C4-2B (cell line): ENCODE measurements around the gene RPP25L.

ENCODE experiments used
- H3K27ac ChIP-seq: fragments of 450-650 bp; 2 replicates; pipeline ENCODE4 v1.5.1; 2017
- ZFX ChIP-seq: fragments of 450-650 bp; IDR thresholded peaks from 2 replicates; pipeline ENCODE4 v1.6.1; 2017
- TF ChIP-seq, protein P1 (sequence below): fragments of 450-650 bp; conservative IDR thresholded peaks from 2 replicates; pipeline ENCODE4 v1.5.1; 2017; ENCODE audit warnings: mild to moderate bottlenecking

Gene RPP25L

DNA sequence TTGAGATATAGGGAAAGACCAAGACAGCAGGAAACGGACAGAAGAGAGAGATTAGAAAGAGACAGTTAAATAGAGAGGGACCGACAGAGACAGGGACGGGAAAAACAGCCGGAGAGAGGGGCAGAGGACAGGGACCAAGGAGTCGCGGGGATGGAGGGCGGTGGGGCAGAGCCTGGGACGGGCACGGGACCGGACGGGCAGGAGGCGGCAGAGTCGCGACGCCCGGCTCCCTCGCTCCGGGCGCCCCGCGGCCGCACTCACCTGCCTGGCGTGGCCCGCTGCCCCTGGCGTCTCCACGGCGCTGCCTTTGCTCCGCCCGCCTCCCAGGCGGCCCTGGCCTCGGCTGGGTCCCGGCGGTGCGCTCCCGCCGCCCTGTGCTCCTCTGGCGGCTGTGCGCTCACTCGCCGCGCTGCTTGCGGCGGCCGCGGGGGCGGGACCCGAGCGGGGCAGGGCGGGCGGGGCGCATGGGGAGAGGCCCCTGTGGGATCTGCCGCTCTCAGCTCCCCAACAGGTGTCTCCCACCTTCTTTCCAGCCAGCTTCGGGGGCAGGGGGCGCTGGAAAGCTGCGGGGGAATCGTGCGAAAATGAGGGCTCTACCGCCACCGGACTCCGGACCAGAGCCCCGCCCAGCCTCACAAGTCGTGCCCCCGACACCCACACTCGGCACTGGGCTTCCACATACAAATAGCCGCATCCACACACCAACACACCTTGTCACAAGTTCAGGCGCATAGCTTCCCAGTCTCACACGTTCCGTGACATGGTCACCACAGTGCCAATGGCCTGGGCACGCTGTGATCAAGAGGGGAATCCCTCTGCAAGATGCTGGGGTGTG, 17.0 kb upstream of the RPP25L start, which contains the start of gene ARID3C:
Gene ARID3C (minus strand): TSS at position 411 of the 835 bp plus-strand sequence. CDS start 1,052 bp downstream, outside the sequence.
- TF ChIP-seq, protein P1, sequence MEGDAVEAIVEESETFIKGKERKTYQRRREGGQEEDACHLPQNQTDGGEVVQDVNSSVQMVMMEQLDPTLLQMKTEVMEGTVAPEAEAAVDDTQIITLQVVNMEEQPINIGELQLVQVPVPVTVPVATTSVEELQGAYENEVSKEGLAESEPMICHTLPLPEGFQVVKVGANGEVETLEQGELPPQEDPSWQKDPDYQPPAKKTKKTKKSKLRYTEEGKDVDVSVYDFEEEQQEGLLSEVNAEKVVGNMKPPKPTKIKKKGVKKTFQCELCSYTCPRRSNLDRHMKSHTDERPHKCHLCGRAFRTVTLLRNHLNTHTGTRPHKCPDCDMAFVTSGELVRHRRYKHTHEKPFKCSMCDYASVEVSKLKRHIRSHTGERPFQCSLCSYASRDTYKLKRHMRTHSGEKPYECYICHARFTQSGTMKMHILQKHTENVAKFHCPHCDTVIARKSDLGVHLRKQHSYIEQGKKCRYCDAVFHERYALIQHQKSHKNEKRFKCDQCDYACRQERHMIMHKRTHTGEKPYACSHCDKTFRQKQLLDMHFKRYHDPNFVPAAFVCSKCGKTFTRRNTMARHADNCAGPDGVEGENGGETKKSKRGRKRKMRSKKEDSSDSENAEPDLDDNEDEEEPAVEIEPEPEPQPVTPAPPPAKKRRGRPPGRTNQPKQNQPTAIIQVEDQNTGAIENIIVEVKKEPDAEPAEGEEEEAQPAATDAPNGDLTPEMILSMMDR: no peak
- TF ChIP-seq ZFX: no peak
- H3K27ac ChIP-seq: no peak within 1 kb of the TSS

DNA sequence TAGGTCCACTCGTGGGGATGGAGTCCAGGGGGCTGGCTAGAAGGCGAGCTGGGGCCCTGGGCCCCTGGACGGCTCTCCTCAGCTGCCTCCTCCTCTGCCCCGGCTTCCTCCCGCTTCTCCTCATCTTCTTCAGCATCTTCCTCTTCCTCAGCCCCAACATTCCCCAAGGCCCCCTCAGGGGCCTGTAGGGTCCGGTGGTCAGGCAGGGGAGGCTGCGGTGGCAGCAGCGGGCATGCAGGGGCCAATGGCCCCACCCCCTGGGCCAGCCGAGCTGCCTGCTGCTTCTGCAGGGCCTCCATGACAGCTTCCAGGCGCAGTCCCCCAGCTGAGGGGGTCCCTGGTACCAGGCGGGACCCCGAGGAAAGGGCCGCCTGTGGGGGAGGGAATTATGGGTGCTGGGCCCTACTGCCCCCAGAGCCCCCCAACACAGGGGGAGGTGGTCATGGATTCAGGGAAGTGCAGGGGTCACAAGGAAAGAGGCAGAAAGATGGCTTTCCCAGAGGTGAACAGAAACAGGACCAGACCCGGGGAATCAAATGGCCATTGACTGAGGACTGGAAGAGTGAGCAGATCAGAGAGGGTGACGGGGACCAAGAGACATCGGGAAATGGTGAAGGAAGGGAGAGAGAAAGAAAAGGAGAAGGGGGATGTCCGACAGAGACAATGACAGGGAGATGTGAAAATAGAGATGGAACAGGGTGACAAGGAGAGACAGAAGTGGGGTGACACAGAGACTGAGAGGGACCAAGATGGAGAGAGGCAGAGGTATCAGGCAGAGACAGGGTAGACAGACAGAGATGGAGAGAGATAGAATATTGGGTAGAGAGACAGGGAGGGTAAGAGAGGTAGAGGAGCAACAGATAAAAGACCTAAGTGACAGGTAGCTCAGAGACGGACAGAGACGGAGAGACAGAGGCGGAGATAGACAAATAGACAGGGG, 16.1 kb upstream of the RPP25L start:
- no peak overlapping the region for H3K27ac ChIP-seq
- TF ChIP-seq, protein P1: no peak
- TF ChIP-seq ZFX: no peak

- TF ChIP-seq, protein P1: no peak
- no peak for TF ChIP-seq ZFX
- no peak overlapping the region for H3K27ac ChIP-seq
These were observed 13.2 kb upstream of the RPP25L start for GRCh38 chr9:34625186-34625486.

DNA sequence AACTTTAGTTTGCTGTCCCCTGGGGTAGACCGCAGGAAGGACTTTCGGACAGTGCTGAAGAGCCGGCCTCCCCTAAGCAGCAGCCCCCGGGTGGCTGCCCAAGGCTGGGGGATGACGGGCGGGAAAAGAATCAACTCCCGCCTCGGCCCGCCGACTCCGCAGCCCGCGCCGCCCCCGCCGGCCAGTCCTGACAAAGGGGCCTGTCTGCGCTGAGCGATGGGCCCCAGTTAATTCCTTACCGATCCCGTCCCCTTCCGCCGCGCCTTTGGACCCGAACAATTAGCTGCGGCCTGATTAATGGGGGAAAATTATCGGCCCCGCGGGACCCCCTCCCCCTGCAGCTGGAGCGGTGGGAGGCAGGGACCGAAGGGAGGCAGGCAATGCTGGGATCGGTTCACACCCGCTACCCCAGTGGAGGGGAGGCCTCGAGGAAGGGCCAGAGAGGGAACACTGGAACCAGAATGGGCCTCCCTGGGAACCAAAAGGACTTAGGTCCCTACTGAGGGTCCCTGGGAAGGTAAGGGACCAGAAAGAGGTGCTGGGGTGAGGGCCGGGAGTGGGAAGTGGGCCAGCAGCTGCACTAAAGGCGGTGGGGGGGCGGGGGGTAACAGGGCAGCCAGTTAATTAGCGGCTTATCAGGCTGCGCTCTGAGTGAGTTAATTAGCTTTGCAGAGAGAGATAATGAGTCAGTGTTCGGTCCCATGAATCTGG, 12.7 kb upstream of the RPP25L start:
- no peak overlapping the region for H3K27ac ChIP-seq
- TF ChIP-seq ZFX: no peak
- TF ChIP-seq, protein P1: no peak

DNA sequence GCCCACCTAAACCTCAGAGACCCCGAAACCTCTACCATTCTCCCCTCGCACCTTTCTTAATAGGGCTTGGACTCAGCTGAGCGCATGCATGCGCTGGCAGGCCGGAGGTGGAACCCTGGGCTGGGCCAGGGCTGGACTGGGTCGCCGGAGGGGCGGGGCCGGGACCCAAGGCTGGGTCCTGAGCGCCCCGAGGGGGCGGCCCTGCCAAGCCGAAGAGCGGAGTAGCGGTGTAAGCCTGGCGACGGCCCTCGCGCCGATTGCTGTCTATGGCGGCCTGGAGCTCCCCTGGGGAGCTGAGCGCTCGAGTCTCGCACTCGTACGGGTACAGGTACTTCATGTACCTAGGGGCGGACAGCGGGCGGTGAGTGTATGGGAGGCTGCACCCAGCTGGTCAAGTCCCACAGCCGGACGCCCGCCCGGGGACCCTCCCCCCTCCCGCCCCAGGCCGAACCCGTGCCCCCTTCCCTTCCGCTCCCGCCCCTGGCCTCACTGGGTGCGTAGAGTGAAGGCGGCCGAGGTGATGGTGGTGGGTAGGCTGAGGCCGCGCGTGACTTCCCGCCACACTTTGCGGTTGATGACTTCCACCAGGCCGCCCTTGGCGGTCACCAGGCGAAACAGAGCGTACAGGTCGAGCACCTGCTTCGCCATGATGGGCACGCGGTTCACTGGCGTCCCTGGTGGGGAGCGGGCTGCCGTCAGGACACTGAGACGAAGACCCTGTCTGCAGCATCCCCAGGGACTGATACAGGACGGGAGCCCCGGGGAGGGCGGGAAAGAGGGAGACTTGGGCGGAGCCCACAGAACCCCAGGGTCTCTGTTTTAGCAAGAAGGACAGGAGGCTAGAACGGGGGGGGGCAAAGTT, 11.7 kb upstream of the RPP25L start:
- no peak overlapping the region for H3K27ac ChIP-seq
- TF ChIP-seq, protein P1: no peak
- no peak for TF ChIP-seq ZFX

DNA sequence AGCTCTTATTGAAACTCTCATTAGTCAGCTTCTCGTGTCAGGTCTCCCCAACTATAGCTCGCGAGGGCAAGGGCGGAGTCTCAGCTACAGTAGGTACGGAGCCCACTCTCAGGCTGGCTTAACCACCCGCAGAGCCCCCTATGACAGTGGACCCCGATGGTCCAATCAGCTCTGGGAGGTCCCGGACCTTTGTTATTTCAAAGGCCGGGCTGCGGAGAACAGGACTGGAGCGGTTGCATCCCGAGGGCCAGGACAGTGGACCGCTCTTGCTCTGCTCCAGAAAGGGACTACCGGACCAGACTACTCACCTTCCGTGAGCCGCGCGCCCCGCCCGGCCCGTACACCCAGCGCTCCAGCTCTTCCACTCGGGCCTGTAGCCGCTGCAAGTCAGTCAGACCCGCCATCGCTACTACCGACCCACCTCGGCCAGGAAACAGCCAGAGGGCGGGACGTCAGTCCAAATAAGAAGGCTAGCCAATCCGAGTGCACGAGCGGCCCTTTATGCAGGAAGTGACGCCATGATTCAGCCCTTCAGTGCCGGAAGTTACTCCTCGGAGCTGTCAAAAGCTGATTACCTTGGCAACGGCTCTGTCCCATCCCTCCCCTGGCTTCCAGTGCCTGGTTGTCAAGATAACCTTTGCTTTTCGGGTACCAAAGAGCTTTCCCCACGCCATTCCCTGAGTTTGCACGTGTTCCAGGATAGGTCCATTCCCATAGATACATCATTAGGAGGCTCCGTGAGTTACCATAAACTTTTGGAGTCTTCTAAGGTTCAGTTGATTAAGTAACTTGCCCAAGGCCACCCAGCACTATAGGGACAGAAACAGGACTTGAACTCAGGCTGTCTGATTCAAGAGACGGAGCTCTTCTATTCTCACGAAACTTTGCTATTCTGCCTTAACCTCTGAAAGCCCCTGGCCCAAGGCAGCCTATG, 8.4 kb upstream of the RPP25L start, which contains the start of gene DCTN3:
Gene DCTN3 (minus strand): TSS at position 435 of the 934 bp plus-strand sequence. CDS start 31 bp downstream, at position 404.
- H3K27ac ChIP-seq: peak within 1 kb of the TSS; percentile 72

More for the DNA sequence above, 8.4 kb upstream of the RPP25L start, which contains the start of gene DCTN3:
- TF ChIP-seq ZFX: peak; percentile 35; the same call in 1 of the 2 replicates
- TF ChIP-seq, protein P1: no peak
